HEK293T (cell line): ENCODE results near the gene CACNA1E.

Experiments used
- CTCF ChIA-PET: fragments of 350-600 bp; formaldehyde crosslinking; extraction: SDS; loops from one replicate; lab custom pipeline; 2021; ENCODE audit warnings: antibody characterized with exemption, inconsistent platforms; lab: Yijun Ruan, JAX
- POLR2A ChIA-PET: fragments of 350-600 bp; formaldehyde crosslinking; extraction: SDS; loops from one replicate; lab custom pipeline; 2020; ENCODE audit warnings: antibody characterized with exemption, inconsistent platforms; lab: Yijun Ruan, JAX
- DNase-seq: peaks from one replicate; pipeline ENCODE4 v3.0.0; 2012; ENCODE audit warnings: mixed read lengths; ENCODE audit errors: extremely low spot score
- ARNT ChIP-seq: fragments of 450-650 bp; IDR thresholded peaks from 2 replicates; pipeline ENCODE4 v1.6.1; 2017; ENCODE audit warnings: mild to moderate bottlenecking
- BHLHE40 ChIP-seq: fragments of 450-650 bp; IDR thresholded peaks from 2 replicates; pipeline ENCODE4 v1.6.1; 2016; ENCODE audit warnings: mild to moderate bottlenecking, moderate library complexity, borderline replicate concordance
- CTBP1 ChIP-seq: fragments of 450-650 bp; IDR thresholded peaks from 2 replicates; pipeline ENCODE4 v1.6.1; 2016; ENCODE audit warnings: borderline replicate concordance
- ELF4 ChIP-seq: fragments of 450-650 bp; IDR thresholded peaks from 2 replicates; pipeline ENCODE4 v1.6.1; 2017; ENCODE audit warnings: antibody characterized with exemption
- FOXA1 ChIP-seq: fragments of 450-650 bp; IDR thresholded peaks from 2 replicates; pipeline ENCODE4 v1.6.1; 2016; ENCODE audit warnings: mild to moderate bottlenecking
- FOXK2 ChIP-seq: fragments of 450-650 bp; IDR thresholded peaks from 2 replicates; pipeline ENCODE4 v1.6.1; 2016; ENCODE audit warnings: mild to moderate bottlenecking
- FOXM1 ChIP-seq: fragments of 450-650 bp; IDR thresholded peaks from 2 replicates; pipeline ENCODE4 v1.6.1; 2017; ENCODE audit warnings: mild to moderate bottlenecking, borderline replicate concordance
- HDGF ChIP-seq: fragments of 450-650 bp; IDR thresholded peaks from 2 replicates; pipeline ENCODE4 v1.6.1; 2017; ENCODE audit warnings: antibody characterized with exemption, borderline replicate concordance
- L3MBTL2 ChIP-seq: fragments of 450-650 bp; conservative IDR thresholded peaks from 2 replicates; pipeline ENCODE4 v1.6.1; 2016; ENCODE audit warnings: mild to moderate bottlenecking
- LEF1 ChIP-seq: fragments of 450-650 bp; IDR thresholded peaks from 2 replicates; pipeline ENCODE4 v1.6.1; 2017; ENCODE audit warnings: mild to moderate bottlenecking, borderline replicate concordance
- NFRKB ChIP-seq: fragments of 450-650 bp; IDR thresholded peaks from 2 replicates; pipeline ENCODE4 v1.6.1; 2016; ENCODE audit warnings: mild to moderate bottlenecking, moderate library complexity
- PKNOX1 ChIP-seq: fragments of 450-650 bp; IDR thresholded peaks from 2 replicates; pipeline ENCODE4 v1.6.1; 2016
- SP1 ChIP-seq: fragments of 450-650 bp; IDR thresholded peaks from 2 replicates; pipeline ENCODE4 v1.6.1; 2017
- SUZ12 ChIP-seq: fragments of 450-650 bp; IDR thresholded peaks from 2 replicates; pipeline ENCODE4 v1.6.1; 2016; ENCODE audit warnings: mild to moderate bottlenecking
- TARDBP ChIP-seq: fragments of 450-650 bp; IDR thresholded peaks from 2 replicates; pipeline ENCODE4 v1.6.1; 2016
- ZNF384 ChIP-seq: fragments of 450-650 bp; IDR thresholded peaks from 2 replicates; pipeline ENCODE4 v1.6.1; 2016

The CACNA1E gene

GRCh38 chr1:181483285-181484195, at the start of gene CACNA1E:
Gene CACNA1E, plus strand, starts transcription at chr1:181483517. Its CDS starts 228 bp downstream, at chr1:181483745.
- CTCF ChIA-PET = interaction anchor here (0.6 to 1.3 kb wide), 2 partner anchors 597 to 1089 kb away, joined by 3 to 4 read pairs; no protein-coding TSS in a partner anchor
- POLR2A ChIA-PET = no interaction called here
- DNase-seq = no peak
- no peak for TF ChIP-seq FOXM1
- no peak for TF ChIP-seq SUZ12
- TF ChIP-seq FOXA1 = no peak
- TF ChIP-seq ELF4 = no peak
- no peak for TF ChIP-seq L3MBTL2
- no peak for TF ChIP-seq ARNT
- no peak for TF ChIP-seq HDGF
- no peak for TF ChIP-seq BHLHE40
- no peak for TF ChIP-seq PKNOX1
- TF ChIP-seq CTBP1 = no peak
- TF ChIP-seq FOXK2 = no peak
- TF ChIP-seq ZNF384 = no peak
- TF ChIP-seq LEF1 = no peak
- TF ChIP-seq SP1 = no peak
- TF ChIP-seq NFRKB = no peak

GRCh38 chr1:181433931-181434330, 49.4 kb upstream of the CACNA1E start:
- no peak for TF ChIP-seq FOXM1
- TF ChIP-seq BHLHE40 = no peak
- TF ChIP-seq ELF4 = no peak
- no peak for TF ChIP-seq ZNF384
- no peak for TF ChIP-seq FOXA1
- no peak for TF ChIP-seq SP1
- no peak for TF ChIP-seq CTBP1
- TF ChIP-seq TARDBP = no peak
- TF ChIP-seq PKNOX1 = no peak
- TF ChIP-seq FOXK2 = no peak
- TF ChIP-seq LEF1 = no peak
- TF ChIP-seq L3MBTL2 = no peak
- TF ChIP-seq NFRKB = no peak
- no peak for TF ChIP-seq SUZ12
- no peak for TF ChIP-seq ARNT
- ChIA-PET CTCF (interaction anchor here (0.8 kb wide), 1 partner anchor 9 kb away, joined by 6 read pairs; no protein-coding TSS in a partner anchor), POLR2A (no interaction called here)
- no peak for DNase-seq

GRCh38 chr1:181438013-181438412, 45.3 kb upstream of the CACNA1E start:
- no peak for DNase-seq
- no peak for TF ChIP-seq LEF1
- TF ChIP-seq SUZ12 = no peak
- no peak for TF ChIP-seq BHLHE40
- no peak for TF ChIP-seq FOXA1
- TF ChIP-seq PKNOX1 = no peak
- no peak for TF ChIP-seq FOXM1
- no peak for TF ChIP-seq ELF4
- no peak for TF ChIP-seq TARDBP
- no peak for TF ChIP-seq ZNF384
- TF ChIP-seq CTBP1 = no peak
- no peak for TF ChIP-seq SP1
- no peak for TF ChIP-seq L3MBTL2
- no peak for TF ChIP-seq FOXK2
- TF ChIP-seq ARNT = no peak
- no peak for TF ChIP-seq NFRKB
- no peak for TF ChIP-seq HDGF
- CTCF ChIA-PET = no interaction called here
- POLR2A ChIA-PET = no interaction called here

- CTCF ChIA-PET = no interaction called here
- POLR2A ChIA-PET = no interaction called here
- TF ChIP-seq FOXK2 = no peak
- no peak for TF ChIP-seq ELF4
- TF ChIP-seq NFRKB = no peak
- no peak for TF ChIP-seq ARNT
- no peak for TF ChIP-seq CTBP1
- no peak for TF ChIP-seq PKNOX1
- no peak for TF ChIP-seq ZNF384
- TF ChIP-seq L3MBTL2 = no peak
- TF ChIP-seq FOXM1 = no peak
- no peak for TF ChIP-seq FOXA1
- DNase-seq = no peak
Observed at GRCh38 chr1:181440510-181440909, 42.8 kb upstream of the CACNA1E start.

GRCh38 chr1:181442181-181442525, 41.2 kb upstream of the CACNA1E start:
- no peak for TF ChIP-seq PKNOX1
- TF ChIP-seq HDGF = no peak
- no peak for TF ChIP-seq FOXK2
- TF ChIP-seq ZNF384 = no peak
- no peak for TF ChIP-seq BHLHE40
- no peak for TF ChIP-seq ARNT

More at GRCh38 chr1:181442181-181442525, 41.2 kb upstream of the CACNA1E start:
- POLR2A ChIA-PET = no interaction called here
- DNase-seq = no peak
- CTCF ChIA-PET = no interaction called here
